Stimulated activated CD8-positive, alpha-beta memory T cell treated with anti-CD3 and anti-CD28 coated beads, Interleukin-12 subunit alpha, Interleukin-12 subunit beta, amount 100 ng/mL, for 4 hours (primary cell): ENCODE results near the gene AOPEP.
"Not testable (repeated sequence)": the region's sequence is repeated elsewhere in the genome, so short reads cannot be mapped to it uniquely, and the experiment has no call there.

ENCODE experiments used
- DNase-seq: peaks from one replicate; pipeline ENCODE4 v3.0.0-alpha.2; 2020; ENCODE audit warnings: low read depth

Gene AOPEP

DNA sequence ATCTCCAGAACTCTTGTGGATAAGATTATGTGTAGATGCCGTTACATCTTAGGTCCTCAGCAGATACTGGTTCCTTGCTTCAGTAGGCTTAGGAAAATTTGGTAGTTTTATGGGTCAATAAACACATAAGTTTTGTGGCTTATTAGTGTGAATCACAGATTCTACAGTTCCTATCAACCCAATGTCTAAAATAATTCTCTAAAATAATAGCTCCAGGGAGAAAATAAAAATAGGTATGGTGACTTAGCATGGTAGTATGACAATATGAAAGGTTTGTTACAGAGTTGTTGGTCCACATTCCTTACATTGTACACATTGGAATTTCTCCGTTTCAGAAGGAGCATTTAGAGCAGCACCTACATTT is 91.7 kb downstream of the AOPEP start:
- DNase-seq: no peak

DNA sequence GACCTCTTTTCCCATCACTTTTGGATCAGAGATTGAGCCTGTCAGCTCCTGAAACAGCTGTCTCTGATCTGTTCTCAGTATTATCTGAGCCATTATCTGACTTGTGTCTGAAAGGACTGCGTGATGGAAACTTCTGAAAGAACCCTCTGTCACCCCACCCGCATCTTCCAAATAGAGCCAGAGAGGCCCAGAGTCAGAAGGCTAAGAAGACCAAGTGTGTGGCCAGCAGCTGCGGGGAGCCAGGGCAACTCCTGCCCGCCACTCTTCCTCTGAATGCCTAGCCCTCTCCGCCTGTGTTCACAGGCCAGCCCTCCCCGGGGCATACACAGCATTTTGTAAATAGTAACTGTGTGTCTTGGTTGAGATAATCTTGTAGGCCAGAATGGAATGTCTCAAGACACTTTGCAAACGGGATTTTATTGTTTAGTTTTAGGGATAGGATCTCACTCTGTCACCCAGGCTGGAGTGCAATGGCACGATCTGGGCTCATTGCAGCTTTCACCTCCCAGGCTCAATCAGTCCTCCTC is 92.7 kb downstream of the AOPEP start:
- DNase-seq: no peak

GRCh38 chr9:94821098-94821887 is 94.8 kb downstream of the AOPEP start:
- DNase-seq: no peak

- DNase-seq: no peak
These were observed 95.8 kb downstream of the AOPEP start for GRCh38 chr9:94822273-94822672.

GRCh38 chr9:94823710-94824109 is 97.2 kb downstream of the AOPEP start:
- DNase-seq: no peak

- DNase-seq: no peak
These were observed 97.9 kb downstream of the AOPEP start for GRCh38 chr9:94824411-94824810.

- no peak for DNase-seq
These were observed 98.6 kb downstream of the AOPEP start for GRCh38 chr9:94824913-94825610.

DNA sequence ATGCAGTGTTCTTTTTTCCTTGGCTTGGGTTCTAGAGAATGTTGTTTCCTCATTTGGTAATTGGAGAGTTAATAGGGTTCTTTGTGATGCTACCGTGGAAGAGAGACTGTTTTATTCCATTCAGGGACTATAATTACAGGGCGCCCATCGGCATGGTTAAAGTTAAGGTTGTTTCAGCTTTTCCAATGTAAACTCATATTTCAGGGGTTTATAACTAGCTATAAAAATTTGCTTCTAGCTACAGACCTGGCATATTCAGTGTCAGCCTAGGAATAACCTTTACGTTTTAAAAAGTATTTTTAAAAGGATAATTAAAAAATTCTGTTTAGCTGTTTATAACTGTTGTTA is 99.1 kb downstream of the AOPEP start:
- no peak for DNase-seq

- no peak for DNase-seq
These were observed 99.5 kb downstream of the AOPEP start for GRCh38 chr9:94826044-94826443.

DNA sequence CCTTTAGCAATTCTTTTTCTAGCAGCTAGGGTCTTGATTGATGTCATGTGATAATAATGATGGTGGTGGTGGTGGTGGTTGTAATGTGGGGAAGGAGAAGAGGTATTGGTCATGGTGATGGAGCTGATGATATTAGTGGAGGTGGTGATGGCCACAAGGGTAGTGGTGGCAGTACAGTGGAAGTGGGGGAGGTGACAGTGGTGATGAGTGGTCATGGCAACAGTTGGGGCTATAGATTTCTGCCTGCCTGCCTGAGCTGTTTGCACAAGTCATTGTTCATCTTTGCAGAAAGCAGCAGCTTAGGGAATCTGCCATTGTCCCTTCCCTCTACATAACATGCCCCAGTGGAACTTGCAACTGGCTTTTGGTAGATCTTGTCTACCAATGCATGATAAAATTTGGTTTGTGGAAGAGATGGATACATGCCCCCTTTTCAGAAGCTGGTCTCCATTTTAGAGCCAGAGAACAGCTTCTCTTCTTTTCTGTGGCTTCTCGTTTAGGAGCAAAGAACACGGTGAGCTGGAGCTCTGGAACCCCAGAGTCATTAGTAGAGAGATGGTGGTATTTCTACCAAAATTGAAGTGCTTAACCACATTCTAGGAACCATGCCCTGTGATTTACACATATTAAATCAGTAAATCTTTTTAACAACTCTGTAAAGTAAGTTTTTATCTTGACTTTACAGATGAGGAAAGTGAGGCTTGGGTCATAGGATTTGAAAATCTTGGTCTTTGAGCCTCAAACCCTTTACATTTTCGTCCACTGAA is 100.3 kb downstream of the AOPEP start:
- DNase-seq: no peak

DNA sequence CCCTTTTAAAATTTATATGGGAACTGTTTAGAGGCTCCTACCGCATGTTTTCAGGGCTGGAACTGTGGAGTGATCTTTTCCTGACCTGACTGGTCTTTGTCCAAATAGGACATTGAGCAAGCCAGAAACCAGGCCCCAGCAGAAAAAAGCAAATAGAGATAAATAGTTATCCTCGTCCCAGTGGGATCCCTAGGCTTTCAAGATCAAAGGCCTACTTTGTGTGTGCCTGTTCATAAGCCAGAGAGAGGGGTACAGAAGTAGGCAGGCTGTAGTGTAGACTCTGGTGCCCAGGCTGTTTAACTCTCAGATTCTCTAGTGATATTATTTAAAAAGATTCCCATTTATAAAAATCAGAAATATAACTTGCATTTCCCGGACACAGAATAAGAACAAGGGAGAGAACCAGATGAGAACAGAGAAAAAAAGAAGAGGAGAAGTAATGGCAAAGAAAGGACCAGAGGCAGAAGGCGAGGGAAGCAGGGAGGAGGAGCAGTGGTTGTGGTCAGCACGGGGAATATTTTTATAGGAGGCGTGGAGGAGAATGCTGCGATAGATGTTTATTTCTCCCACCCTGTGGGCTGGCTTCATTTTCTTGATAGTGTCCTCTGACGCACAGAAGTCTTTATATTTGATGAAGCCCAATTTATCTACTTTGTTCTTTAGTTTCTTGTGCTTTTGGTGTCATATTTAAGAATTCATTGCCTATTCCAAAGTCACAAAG is 101.2 kb downstream of the AOPEP start:
- no peak for DNase-seq

DNA sequence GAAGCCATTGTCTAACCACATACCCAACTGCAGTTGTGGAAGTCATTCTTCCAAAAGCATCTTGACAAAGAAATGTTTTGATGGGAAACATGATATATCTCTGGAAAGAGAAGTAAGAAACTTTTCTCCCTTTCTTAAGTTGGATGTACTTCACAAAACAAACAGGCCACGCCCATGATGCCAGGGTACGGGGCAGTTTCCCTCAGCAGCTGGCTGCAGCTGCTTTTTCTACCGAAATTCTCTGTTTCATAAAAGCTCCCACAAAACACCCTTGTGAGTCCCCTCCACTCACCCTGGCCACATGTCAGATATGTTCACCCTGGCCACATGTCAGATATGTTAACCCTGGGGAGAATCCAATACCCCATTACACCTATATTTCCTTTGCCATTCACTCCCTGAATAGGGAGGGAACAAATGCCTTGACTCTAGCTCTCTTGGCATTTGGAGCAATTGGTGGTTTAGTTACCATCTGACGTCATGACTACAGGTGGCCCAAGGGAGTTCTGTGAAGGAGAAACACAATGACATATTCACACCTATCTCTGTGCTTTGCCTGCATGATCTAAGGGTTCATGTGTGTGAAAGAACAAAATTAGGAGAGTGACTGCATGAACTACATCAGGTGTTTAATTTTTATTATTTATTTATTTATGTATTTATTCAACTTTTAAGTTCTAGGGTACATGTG is 103.0 kb downstream of the AOPEP start:
- DNase-seq: no peak

- not testable (repeated sequence) for DNase-seq
These were observed 103.6 kb downstream of the AOPEP start for GRCh38 chr9:94830071-94830604.

GRCh38 chr9:94833802-94834201 is 107.3 kb downstream of the AOPEP start:
- no peak for DNase-seq

- no peak for DNase-seq
These were observed 110.9 kb downstream of the AOPEP start for GRCh38 chr9:94837404-94837803.

- no peak for DNase-seq
These were observed 112.9 kb downstream of the AOPEP start for GRCh38 chr9:94839398-94839797.

- DNase-seq: no peak
These were observed 114.2 kb downstream of the AOPEP start for GRCh38 chr9:94840738-94841137.

DNA sequence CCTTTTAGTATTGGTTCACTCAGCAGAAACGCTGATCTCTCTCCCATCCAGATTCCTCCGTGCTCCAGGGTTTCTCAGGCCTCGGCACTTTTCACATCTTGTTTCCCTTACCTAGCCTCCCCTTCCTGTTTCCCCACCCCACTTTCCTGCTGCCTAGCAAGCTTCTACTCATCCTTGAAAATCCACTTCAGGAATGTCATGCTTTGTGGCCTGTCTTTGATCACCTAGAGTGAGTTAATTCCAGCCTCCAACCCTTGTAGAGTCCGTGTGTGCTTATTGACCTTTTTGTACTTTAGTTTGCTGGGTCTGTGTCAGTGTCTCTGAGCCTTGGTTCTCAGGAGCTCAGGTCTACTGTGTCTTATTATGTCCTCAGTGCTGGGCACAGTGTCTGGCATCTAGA is 116.6 kb downstream of the AOPEP start:
- DNase-seq: no peak

GRCh38 chr9:94846739-94847138 is 120.2 kb downstream of the AOPEP start:
- no peak for DNase-seq

- DNase-seq: no peak
These were observed 121.0 kb downstream of the AOPEP start for GRCh38 chr9:94847486-94847885.

DNA sequence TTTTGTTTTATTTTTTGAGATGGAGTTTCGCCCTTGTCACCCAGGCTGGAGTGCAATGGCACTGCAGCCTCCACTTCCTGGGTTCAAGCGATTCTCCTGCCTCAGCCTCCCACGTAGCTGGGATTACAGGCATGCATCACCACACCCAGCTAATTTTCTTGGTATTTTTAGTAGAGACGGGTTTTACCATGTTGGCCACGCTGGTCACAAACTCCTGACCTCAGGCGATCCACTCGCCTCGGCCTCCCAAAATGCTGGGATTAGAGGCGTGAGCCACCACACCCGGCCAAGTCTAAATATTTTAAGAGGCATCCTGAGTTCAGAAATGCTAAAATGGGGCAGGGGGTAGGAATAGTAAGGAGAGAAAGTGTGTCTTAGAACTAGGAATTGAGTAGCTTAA is 122.3 kb downstream of the AOPEP start:
- DNase-seq: not testable (repeated sequence)
